ENCODE data around the gene TSEN15.

The TSEN15 gene

DNA sequence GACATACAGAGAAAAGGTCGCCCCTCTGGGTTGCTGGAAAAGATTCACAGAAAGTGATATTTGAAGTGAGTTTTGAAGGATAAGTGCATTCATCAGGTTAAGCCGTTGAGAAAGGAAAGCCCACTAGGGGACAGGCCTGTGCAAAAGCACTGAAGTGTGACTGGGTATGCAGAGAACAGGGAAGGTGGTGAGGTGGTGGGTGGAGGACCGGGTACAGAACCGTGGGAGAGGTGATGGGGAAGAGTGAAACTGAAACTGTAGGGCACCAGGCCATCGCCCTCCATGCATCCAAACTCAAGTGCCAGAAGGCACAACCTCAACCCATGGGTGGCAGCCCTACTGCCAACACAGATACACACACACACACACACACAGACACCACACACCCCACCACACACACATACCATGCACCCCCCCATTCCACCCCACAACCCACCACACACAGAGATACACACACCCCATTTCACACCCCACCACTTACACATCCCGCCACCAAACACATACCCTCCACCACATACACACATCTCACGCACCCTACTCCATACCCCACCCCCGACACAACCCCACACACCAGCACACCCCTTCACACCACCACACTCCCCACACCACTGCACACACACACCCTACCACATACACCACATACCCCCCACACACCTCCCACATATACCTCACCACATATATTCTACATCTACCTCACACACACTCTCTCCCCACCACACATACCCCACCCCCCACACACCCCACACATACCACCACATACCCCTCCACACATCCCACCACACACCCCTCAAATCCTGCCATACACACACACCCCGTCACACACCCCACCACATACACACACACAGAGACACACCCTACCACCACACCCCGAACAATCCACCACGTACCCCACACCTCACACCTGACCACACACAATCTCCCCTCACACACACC lies 59.0 kb downstream of the TSEN15 start:
- DNase-seq: no peak

DNA sequence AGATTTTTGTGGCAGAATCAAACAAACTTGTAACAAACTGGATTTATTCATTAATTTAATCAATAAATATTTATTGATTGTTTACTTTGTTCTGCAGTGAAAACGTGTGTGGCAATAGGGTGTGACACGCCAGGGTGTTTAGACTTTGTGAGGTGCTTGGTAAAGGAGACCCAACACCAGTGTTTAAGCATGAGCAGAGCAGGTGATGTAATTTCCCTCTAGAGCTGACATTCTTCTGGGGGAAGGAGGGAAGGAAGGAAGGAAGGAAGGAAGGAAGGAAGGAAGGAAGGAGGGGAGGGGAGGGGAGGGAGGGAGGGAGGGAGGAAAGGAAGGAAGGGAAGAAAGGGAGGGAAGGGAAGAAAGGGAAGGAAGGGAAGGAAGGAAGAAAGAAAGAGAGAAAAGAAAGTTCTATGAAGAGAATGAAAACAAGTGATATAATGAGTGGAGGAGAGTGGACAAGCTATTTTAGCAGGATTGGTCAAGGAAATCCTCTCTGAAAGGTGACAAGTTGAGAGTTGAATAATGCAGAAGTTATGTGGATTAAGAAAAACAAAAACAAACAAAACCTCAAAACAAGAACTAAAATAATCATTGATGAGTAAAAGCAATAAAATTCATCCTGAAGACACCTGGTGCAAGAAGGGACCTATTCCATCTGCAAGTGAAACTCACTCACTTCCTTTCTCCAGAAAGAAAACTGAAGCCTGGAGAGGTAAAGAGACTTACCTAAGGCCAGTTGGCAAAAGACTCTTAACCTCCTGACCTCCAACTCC lies 60.8 kb downstream of the TSEN15 start:
- no peak for DNase-seq

DNA sequence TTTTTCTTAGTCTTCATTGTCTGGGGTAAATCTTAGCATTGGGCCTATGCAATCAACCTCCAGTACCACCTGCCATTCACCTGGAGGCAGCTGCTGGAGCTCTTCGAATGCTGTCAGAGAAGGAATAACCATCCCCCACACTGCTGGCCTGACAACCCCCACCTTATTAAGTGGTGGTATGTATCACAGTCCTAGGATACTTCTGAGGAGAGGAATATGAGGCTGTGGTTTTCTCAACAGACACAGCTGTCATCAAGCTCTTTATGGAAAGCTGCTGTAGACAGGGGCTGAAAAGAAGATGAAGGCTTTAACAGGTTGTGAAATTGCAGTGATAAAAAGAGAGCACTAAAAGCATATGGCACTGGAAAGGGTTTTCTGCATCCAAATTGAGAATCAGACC lies 61.7 kb downstream of the TSEN15 start:
- no peak for DNase-seq

DNA sequence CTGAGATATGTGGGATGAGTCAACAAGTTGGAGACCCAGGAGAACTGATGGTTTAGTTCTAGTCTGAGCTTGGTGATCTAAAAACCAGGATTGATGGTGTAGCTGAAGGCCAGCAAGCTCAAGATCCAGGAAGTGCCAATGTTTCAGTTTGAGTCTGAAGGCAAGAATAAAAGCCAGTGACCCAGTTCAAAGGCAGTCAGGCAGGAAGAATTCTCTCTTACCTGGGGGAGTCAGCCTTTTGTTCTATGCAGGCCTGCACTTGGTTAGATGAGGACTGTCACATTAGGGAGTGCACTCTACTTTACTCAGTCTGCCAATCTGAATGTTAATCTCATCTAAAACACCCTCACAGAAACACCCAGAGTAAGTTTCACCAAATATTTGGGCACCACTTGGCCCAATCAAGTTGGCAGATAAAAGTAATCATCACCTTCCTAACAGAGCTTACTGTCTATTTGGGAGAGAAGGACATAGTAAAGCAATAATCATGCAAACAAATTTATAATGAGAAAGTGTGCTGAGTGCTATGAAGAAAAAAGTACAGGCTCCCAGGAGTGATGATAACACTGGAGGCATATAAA lies 63.4 kb downstream of the TSEN15 start:
- no peak for DNase-seq

DNA sequence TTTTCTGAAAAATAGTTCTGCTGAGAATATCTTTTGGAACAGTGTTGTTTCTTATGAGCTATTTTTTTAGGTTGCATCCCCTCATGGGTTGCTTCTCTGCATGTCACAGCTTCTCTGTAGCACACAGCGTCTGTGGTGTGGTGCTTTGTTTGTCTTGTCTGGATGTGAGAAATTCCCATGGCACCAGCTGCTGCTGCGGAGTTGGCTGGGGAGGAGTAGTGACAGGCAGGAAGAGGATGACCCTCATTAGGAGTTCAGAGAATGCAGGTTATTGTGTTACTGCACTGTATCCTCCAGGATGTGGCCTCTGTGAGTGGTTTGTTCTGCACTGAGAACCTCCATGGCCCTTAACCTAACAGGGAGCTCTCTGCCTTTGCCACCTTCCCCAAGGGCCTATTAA lies 64.8 kb downstream of the TSEN15 start:
- DNase-seq: no peak

DNA sequence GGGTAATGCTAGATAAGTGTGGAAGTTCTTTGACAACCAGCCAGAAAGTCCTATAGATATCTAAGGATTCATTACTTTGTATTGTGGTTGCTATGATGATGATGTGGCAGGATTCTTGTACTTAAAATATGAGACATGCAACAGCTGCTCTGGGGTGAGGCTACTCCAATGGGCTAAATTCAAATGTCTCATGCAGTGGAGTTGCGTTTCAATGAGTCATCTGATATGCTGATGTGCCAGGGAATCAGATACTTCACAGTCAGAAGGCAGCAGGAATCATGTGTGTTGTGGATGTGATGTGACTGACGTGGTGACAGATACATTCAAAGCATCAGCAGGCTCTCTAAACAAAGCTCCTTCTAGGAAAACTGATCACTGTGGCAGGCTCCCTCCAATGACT lies 66.5 kb downstream of the TSEN15 start:
- no peak for DNase-seq
